Inflammatory macrophage treated with lipopolysaccharide for 4 hours (primary cell): ENCODE results near the gene REEP2.
"Not testable (repeated sequence)": the region's sequence is repeated elsewhere in the genome, so short reads cannot be mapped to it uniquely, and the experiment has no call there.

Experiments
- DNase-seq: peaks from one replicate; pipeline ENCODE4 v3.0.0-alpha.2; 2020

Gene REEP2

DNA sequence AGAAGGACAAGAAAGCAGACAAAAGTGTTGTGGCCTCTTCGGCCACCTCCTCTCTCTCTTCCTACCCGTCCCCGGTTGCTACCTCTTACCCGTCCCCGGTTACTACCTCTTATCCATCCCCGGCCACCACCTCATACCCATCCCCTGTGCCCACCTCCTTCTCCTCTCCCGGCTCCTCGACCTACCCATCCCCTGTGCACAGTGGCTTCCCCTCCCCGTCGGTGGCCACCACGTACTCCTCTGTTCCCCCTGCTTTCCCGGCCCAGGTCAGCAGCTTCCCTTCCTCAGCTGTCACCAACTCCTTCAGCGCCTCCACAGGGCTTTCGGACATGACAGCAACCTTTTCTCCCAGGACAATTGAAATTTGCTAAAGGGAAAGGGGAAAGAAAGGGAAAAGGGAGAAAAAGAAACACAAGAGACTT lies 28.9 kb downstream of the REEP2 start:
- DNase-seq = no peak

GRCh38 chr5:138468133-138468965 lies 29.5 kb downstream of the REEP2 start:
- DNase-seq = peak; percentile 67

- no peak for DNase-seq
Measured at GRCh38 chr5:138468966-138469539, 30.2 kb downstream of the REEP2 start.

- DNase-seq = no peak
Measured at GRCh38 chr5:138469540-138470321, 30.9 kb downstream of the REEP2 start.

GRCh38 chr5:138470322-138471051 lies 31.6 kb downstream of the REEP2 start:
- no peak for DNase-seq

GRCh38 chr5:138471052-138471361 lies 32.1 kb downstream of the REEP2 start:
- no peak for DNase-seq

DNA sequence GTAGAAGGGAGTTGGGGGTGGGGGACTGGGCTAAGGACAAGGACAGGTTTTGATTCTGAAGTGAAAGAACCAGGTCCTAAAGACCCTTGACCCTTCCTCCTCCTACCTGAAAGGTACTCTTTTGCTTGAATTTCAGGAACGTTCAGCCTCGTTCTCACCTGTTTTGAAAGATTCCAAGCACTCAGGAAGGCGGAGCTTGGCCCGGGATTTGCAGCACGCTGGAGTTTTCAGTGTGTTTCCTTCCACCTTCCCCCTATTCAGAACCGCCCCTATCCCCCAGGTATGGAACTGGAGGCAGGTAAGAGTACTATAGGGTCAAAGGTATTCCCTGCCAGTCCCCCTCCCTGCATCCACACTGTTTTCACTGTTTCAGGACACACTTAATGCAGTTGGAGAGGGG lies 33.5 kb downstream of the REEP2 start:
- DNase-seq = no peak

DNA sequence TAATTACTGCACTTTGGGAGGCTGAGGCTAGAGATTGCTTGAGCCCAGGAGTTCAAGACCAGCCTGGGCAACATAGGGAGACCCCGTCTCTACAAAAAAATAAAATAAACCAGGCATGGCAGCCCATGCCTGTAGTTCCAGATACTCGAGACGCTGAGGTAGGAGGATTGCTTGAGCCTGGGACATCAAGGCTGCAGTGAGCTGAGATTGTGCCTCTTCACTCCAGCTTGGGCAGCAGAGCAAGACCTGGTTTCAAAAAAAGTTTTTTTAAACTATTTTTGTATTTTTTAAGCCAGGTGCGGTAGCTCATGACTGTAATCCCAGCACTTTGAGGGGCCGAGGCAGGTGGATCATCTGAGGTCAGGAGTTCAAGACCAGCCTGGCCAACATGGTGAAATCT lies 34.3 kb downstream of the REEP2 start:
- DNase-seq = not testable (repeated sequence)

GRCh38 chr5:138476918-138477317 lies 38.1 kb downstream of the REEP2 start:
- no peak for DNase-seq

GRCh38 chr5:138482638-138483037 lies 43.8 kb downstream of the REEP2 start:
- DNase-seq = no peak

DNA sequence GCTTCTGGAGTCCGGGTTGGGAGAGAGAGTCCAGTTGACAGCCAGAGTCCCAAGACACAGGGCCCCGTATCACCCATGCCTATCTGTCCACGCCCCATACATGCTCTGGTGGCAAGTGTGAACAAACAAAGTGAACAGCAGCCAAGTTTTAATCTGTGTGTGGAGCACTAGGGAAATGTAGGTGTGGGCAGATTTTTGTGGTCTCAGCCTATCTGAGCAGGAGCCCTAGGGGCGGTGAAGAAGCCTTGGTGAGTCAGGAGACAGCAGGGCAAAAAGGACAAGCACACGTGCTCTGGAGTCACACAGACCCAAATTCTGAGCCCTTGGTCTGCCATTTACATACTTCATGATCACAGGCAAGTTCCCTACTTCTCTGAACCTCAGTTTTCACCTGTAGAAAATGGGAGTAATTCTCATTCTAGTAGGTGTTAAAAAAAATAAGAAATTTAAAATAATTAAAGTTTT lies 49.7 kb downstream of the REEP2 start:
- DNase-seq = peak; percentile 41

GRCh38 chr5:138489683-138490061 lies 50.8 kb downstream of the REEP2 start:
- no peak for DNase-seq

GRCh38 chr5:138490648-138491283 lies 51.9 kb downstream of the REEP2 start:
- no peak for DNase-seq

DNA sequence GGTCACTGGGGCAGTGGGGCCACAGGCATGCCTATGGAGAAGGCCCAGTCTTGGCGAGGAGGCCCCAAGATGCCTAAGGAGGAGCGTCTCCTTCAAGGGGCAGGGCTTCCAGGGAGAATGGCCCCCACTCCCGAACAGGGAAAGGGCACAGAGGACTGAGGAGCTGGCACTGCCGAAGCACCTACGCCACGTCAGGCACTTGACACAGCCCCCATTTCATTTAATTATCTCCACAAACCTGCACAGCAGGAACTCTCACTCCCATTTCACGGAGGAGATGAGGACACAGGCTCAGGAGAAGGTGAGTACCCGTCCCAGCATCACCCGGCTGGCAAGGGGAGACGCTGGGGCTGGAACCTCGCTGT lies 52.4 kb downstream of the REEP2 start:
- DNase-seq = no peak

- DNase-seq = peak; percentile 85
Measured at GRCh38 chr5:138491669-138492559, 53.1 kb downstream of the REEP2 start.

- no peak for DNase-seq
Measured at GRCh38 chr5:138492560-138493045, 53.7 kb downstream of the REEP2 start.

GRCh38 chr5:138495351-138495750 lies 56.5 kb downstream of the REEP2 start:
- DNase-seq = no peak
